ENCODE measurements around the gene ZFPM1. TPM values are rescaled to one million over a fixed set of nuclear protein-coding genes. Genes with fewer than 3 reads are reported as not detected.

ZFPM1 gene
- total and polyA plus RNA-seq, 12 donors, result 0.37 to 23.8 (median 3.5) TPM

GRCh38 chr16:88465387-88465983 is 12.4 kb downstream of the ZFPM1 start:
- TF ChIP-seq POLR2A (IDR thresholded peaks at IDR 0.05), result no peak
- TF ChIP-seq CTCF (IDR thresholded peaks at IDR 0.05), result no peak
- peak overlapping the region in 1 of 5 donors; percentile 60 for H3K27ac ChIP-seq
- no peaks in the 10 kb centered on the region for H3K9me3 ChIP-seq (replicated peaks in 1 of 3)
- H3K4me1 ChIP-seq (replicated peaks in 1 of 2), result peaks cover 4 to 12% of the 10 kb centered on the region in 2 donors
- no peaks in the 10 kb centered on the region for H3K36me3 ChIP-seq (replicated peaks in 1 of 2)
- no peaks in the 10 kb centered on the region for H3K27me3 ChIP-seq
- H3K4me3 ChIP-seq, result no peak overlapping the region
- no peak for DNase-seq
- intact Hi-C loops (cut with DNase I), result no loop called here
- WGBS, 4 donors, result 86 to 93% (median 91%) methylated on average over 16 to 22 of the region's 22 CpGs

- TF ChIP-seq POLR2A (IDR thresholded peaks at IDR 0.05) (no peak), CTCF (IDR thresholded peaks at IDR 0.05) (no peak)
- no peak overlapping the region for H3K4me3 ChIP-seq
- intact Hi-C loops (cut with DNase I), result no loop called here
- DNase-seq, result no peak
- no peaks in the 10 kb centered on the region for H3K9me3 ChIP-seq (replicated peaks in 1 of 3)
- no peak overlapping the region for H3K27ac ChIP-seq
- 81 to 90% (median 83%) methylated on average over 12 to 15 of the region's 15 CpGs for WGBS, 4 donors
- no peaks in the 10 kb centered on the region for H3K36me3 ChIP-seq (replicated peaks in 1 of 2)
- peaks cover 4 to 11% of the 10 kb centered on the region in 2 donors for H3K4me1 ChIP-seq (replicated peaks in 1 of 2)
- H3K27me3 ChIP-seq, result no peaks in the 10 kb centered on the region
Observed at GRCh38 chr16:88466175-88466862, 13.2 kb downstream of the ZFPM1 start.

GRCh38 chr16:88466949-88467348 is 13.9 kb downstream of the ZFPM1 start:
- H3K4me3 ChIP-seq, result no peak overlapping the region
- no peaks in the 10 kb centered on the region for H3K9me3 ChIP-seq (replicated peaks in 1 of 3)
- no peak for DNase-seq
- intact Hi-C loops (cut with DNase I), result no loop called here
- H3K4me1 ChIP-seq (replicated peaks in 1 of 2), result peaks cover 4 to 7% of the 10 kb centered on the region in 2 donors
- no peak overlapping the region for H3K27ac ChIP-seq
- H3K27me3 ChIP-seq, result no peaks in the 10 kb centered on the region
- H3K36me3 ChIP-seq (replicated peaks in 1 of 2), result no peaks in the 10 kb centered on the region
- whole genome bisulfite sequencing, 4 donors, result 90 to 96% (median 91%) methylated on average over 6 to 13 of the region's 13 CpGs
- TF ChIP-seq CTCF (IDR thresholded peaks at IDR 0.05) (no peak), POLR2A (IDR thresholded peaks at IDR 0.05) (no peak)

GRCh38 chr16:88467541-88467944 is 14.5 kb downstream of the ZFPM1 start:
- Histone ChIP-seq H3K4me1 (replicated peaks in 1 of 2) (peaks cover 4% of the 10 kb centered on the region in 2 donors), H3K9me3 (replicated peaks in 1 of 3) (no peaks in the 10 kb centered on the region), H3K27me3 (no peaks in the 10 kb centered on the region), H3K4me3 (no peak overlapping the region), H3K36me3 (replicated peaks in 1 of 2) (no peaks in the 10 kb centered on the region), H3K27ac (no peak overlapping the region)
- no peak for TF ChIP-seq CTCF (IDR thresholded peaks at IDR 0.05)
- TF ChIP-seq POLR2A (IDR thresholded peaks at IDR 0.05), result no peak
- no peak for DNase-seq
- whole genome bisulfite sequencing, 4 donors, result 81 to 88% (median 86%) methylated on average over 18 of the region's 18 CpGs
- intact Hi-C loops (cut with DNase I), result no loop called here
